PFSK-1 (cell line): ENCODE results near the gene LEAP2.

Experiments used
- POLR2AphosphoS5 ChIP-seq: IDR thresholded peaks from 2 replicates; pipeline ENCODE4 v1.6.1; 2012; ENCODE audit warnings: low read depth, mild to moderate bottlenecking, control low read depth, low read length, moderate library complexity
- REST ChIP-seq, 2 experiments: IDR thresholded peaks; 2 replicates each; pipeline versions ENCODE4 v1.6.1 to v1.8.0; 2011 to 2012; ENCODE audit warnings: low read depth in 2 of 2, low read length in 2 of 2, control low read depth in 1 of 2, inconsistent platforms in 1 of 2, mild to moderate bottlenecking in 1 of 2, moderate library complexity in 1 of 2; ENCODE audit not compliant: insufficient read depth in 1 of 2
- SIN3A ChIP-seq: IDR thresholded peaks from 2 replicates; pipeline ENCODE4 v1.6.1; 2012; ENCODE audit warnings: mild to moderate bottlenecking, low read length, moderate library complexity, borderline replicate concordance; ENCODE audit not compliant: insufficient read depth
- TAF1 ChIP-seq: IDR thresholded peaks from 2 replicates; pipeline ENCODE4 v1.6.1; 2012; ENCODE audit warnings: low read length, control low read depth, borderline replicate concordance; ENCODE audit not compliant: insufficient read depth

GRCh38 chr5:132901730-132902129, 28.3 kb downstream of the LEAP2 start:
- no peak for TF ChIP-seq SIN3A
- TF ChIP-seq TAF1 = no peak
- TF ChIP-seq POLR2AphosphoS5 = no peak
- TF ChIP-seq REST (IDR thresholded peaks at IDR 0.05; ENCODE audit: insufficient read depth in 1 of 2, low read depth in 2 of 2, low read length in 2 of 2) = no peak
